ENCODE results near the gene PLCB1.

DNA sequence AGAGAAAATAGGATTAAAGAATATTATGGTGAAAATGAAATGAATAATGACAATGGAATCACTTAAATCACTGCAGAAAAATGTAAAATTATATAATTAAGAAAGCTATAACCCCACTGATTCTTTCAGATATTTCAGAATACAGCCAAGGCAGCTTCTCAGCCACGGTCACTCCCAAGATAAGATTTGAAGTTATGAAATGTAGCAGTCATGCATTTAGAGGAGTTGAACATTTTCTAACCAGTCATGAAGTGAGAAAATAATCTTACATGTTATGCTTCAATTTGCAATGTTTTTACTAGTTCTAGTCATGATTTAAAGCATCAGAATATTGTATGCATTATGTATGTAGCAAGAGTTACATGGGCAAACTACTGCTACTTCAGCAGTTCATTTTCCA, 13.3 kb upstream of the PLCB1 start:
- no peak for TF ChIP-seq CTCF (IDR thresholded peaks at IDR 0.05)
- no peak for TF ChIP-seq POLR2A (IDR thresholded peaks at IDR 0.05)
- TF ChIP-seq POLR2AphosphoS5 (IDR thresholded peaks at IDR 0.05): no peak

All from breast epithelium (tissue), 3 donors.